Stimulated activated CD8-positive, alpha-beta memory T cell treated with anti-CD3 and anti-CD28 coated beads, Interleukin-4, amount 100 ng/mL, for 1 hour (primary cell): ENCODE results near the gene AHI1.
"Not testable (repeated sequence)": the region's sequence is repeated elsewhere in the genome, so short reads cannot be mapped to it uniquely, and the experiment has no call there.

ENCODE experiments used
- DNase-seq, 2 donors: peaks; one replicate each; pipeline ENCODE4 v3.0.0-alpha.2; 2020; ENCODE audit warnings: low read depth in 2 of 2, low spot score in 1 of 2

The AHI1 gene

GRCh38 chr6:135506270-135506997, 8.9 kb upstream of the AHI1 start:
- DNase-seq = no peak

DNA sequence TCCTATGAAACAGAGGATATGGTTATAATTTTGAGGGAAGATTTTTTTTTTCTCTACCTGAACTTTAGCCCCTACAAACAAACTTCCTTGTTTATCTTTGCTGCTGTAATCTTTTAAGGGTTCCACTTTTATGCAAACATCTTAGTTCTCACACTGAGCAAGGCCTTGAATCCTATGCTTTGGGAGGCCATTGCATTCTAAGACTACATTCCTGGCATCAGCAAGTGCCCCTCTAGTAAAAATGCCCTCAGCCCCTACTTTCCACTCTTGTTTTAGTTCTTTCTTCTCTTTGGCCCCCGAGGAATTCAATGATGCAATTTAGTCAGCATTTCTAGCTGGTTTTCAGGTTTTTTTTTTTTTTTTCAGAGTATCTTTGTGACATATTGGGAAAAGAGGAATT, 8.1 kb upstream of the AHI1 start:
- DNase-seq = no peak

DNA sequence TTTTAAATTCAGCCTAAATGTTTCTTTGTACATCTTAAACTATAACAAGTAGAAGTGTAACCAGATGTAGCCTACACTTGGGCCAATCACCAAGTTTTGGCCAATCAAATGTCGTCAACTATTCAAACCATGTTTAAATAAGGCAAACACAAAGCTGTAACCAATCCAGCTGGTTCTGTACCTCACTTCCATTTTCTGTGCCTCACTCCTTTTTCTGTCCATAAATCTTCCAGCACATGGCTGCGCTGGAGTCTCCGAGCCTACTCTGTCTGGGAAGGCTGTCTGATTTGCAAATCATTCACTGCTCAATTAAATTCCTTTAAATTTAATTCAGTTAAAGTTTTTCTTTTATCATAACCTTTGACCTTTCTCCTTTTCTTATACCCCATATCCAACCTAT, 7.7 kb upstream of the AHI1 start:
- DNase-seq = no peak

DNA sequence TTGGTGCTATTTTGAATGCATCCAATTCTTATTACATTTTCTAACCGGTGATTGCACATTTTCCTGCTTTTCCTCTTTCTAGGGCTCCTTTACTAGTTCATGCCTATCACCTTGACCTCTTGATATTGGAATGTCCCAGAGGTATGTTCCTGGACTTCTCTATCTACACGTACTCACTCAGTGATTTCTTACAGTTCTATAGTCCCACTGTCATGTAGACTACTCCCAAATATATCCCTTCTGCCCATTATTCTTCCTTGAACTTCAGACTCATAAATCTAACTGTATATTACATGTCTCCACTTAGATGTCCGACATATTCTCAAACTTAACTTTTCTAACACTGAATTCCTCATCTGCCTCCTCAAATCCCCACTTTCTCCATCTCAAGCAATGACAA, 7.2 kb upstream of the AHI1 start:
- DNase-seq = no peak

GRCh38 chr6:135503703-135504475, 6.3 kb upstream of the AHI1 start:
- DNase-seq = no peak

DNA sequence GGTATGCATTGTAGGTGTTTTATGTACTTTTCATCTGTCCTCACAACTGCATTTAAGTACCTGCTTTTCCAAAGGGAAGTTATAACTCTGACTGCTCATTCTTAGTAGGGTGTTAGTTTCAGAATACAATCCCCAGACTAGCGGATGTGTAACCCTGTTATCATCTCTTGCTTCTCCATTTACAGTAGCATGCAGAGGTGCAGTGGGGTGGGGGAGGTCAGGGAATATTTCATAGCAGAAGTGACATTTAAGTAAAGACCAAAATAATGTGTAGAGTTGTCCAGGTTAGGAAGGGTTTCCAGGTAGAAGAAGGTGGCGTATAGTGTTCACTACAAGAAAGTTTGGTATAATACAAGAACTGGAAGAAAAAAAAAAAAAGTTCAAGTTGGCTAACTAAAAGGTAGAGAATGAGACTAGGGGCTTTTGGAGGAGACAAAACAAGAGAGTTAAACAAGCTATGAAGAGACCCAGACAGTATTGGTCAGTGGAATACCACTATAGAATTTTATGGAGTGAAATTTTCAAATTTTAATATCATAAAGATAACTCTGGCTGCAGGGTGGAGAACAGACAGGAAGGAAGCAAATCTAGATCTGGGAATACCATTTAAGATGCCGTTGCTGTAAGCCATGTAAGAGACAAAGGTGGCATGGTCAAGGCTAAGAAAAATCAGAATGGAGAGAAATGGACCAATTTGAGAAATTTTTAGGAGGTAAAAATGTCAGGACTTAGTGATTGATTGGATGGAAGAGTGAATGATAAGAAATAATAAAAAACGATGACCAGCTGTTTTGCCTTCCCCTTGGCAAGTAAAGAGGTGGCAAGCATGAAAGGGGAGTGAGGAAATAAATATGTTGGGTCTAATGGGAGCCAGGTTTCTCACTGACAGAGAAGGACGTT, 2.2 kb upstream of the AHI1 start:
- no peak for DNase-seq

GRCh38 chr6:135498185-135498841, 773 bp upstream of the AHI1 start:
- DNase-seq = peak; percentile 35 to 50

- DNase-seq = no peak
Measured at GRCh38 chr6:135496800-135497411, 634 bp downstream of the AHI1 start.

- DNase-seq = no peak
Measured at GRCh38 chr6:135493218-135493961, 4.2 kb downstream of the AHI1 start.

- DNase-seq = no peak
Measured at GRCh38 chr6:135490381-135490780, 7.2 kb downstream of the AHI1 start.

- DNase-seq = no peak
Measured at GRCh38 chr6:135488023-135488422, 9.5 kb downstream of the AHI1 start.

- DNase-seq = not testable (repeated sequence)
Measured at GRCh38 chr6:135483903-135484302, 13.6 kb downstream of the AHI1 start.

- DNase-seq = no peak
Measured at GRCh38 chr6:135481783-135482369, 15.7 kb downstream of the AHI1 start.

DNA sequence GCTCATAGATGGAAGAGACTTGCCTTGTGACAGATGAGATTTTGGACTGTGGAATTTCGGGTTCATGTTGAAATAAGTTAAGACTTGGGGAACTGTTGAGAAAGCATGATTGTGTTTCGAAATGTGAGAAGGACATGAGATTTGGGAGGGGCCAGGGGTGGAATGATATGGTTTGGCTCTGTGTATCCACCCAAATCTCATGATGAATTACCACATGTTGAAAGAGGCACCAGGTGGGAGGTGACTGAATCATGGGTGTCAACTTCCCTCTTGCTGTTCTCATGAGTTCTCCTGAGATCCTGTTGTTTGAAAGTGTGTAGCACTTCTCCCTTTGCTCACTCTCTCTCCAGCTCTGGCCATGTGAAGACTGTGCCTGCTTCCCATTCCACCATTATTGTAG, 17.9 kb downstream of the AHI1 start:
- DNase-seq = no peak

GRCh38 chr6:135478626-135479025, 18.9 kb downstream of the AHI1 start:
- DNase-seq = no peak

GRCh38 chr6:135475292-135475886, 22.2 kb downstream of the AHI1 start:
- DNase-seq = no peak

DNA sequence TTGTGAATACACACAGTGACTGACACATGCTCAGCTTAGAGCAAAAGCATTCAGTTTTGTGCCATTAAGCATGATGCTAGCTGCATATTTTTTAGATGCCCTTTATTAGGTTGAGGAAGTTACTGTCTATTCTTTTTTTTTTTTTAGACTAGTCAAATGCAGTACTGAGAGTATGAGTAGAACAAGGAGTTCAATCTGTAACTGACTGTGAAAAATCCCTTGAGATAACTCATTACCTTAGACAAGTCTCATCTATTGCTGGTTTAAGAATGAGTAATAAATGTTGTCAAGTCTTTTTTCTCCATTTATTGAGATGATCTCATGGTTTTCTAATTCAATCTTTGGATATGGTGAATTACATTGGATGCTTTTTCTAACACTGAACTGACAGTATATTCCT, 23.2 kb downstream of the AHI1 start:
- DNase-seq = no peak

- no peak for DNase-seq
Measured at GRCh38 chr6:135465903-135466302, 31.6 kb downstream of the AHI1 start.

DNA sequence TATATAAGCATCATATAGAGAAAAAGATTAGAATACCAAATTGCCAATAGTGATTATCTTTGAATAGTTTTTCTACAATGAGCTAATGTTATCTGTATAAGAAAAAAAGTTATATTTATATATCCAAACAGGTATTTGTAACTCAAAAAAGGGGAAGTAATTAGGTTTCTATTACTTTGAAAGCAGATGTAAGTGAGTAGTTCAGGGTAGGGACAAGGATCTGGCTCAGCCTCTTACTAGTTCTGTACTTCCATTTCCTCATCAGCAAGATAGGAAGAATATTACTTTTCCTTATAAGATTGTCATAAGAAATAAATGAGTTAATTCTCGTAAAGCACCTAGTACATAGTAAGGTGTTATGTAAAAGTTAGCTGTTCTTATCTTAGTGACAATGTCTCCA, 32.2 kb downstream of the AHI1 start:
- no peak for DNase-seq
